IMR-90 (cell line): ENCODE measurements around the gene WNT2B. TPM values are rescaled to one million over a fixed set of nuclear protein-coding genes. Genes with fewer than 3 reads are reported as not detected.

Experiments used
- ATAC-seq: fragments of 200-7000 bp; cut with Tn5 transposase; 2 replicates; pipeline ENCODE4 v1.9.1; 2020; ENCODE audit warnings: low read depth, mild to moderate bottlenecking, moderate library complexity
- BruUV-seq: library from RNA; stranded (reverse); fragments of 400-500 nt; replicated peaks from 2 replicates; lab custom pipeline; 2021; lab: Mats Ljungman, UMichigan
- CTCF ChIA-PET: fragments of 300-600 bp; formaldehyde crosslinking; extraction: SDS; loops from one replicate; lab custom pipeline; 2021; ENCODE audit warnings: antibody characterized with exemption; lab: Yijun Ruan, JAX
- POLR2A ChIA-PET: fragments of 300-600 bp; sonication (Branson Sonifier 250); formaldehyde crosslinking; loops from one replicate; lab custom pipeline; 2022; ENCODE audit warnings: antibody characterized with exemption; ENCODE audit not compliant: unreplicated experiment; lab: Charles Lee
- DNase-seq: peaks from one replicate; pipeline ENCODE4 v3.0.0; 2013
- H2AFZ ChIP-seq: replicated peaks from 2 replicates; pipeline ENCODE3; 2013; ENCODE audit warnings: low read length, mild to moderate bottlenecking; ENCODE audit not compliant: poor library complexity
- H2AK5ac ChIP-seq: 2 replicates; pipeline ENCODE4 v1.6.1; 2013; ENCODE audit warnings: low read depth, low read length, inconsistent platforms
- H2AK9ac ChIP-seq: replicated peaks from 2 replicates; pipeline ENCODE3; 2013; ENCODE audit warnings: mild to moderate bottlenecking, low read depth, low read length, moderate library complexity; ENCODE audit not compliant: poor library complexity
- H2BK120ac ChIP-seq: 2 replicates; pipeline ENCODE4 v1.6.1; 2013; ENCODE audit warnings: low read depth, low read length, inconsistent platforms
- H2BK15ac ChIP-seq: 3 replicates; pipeline ENCODE4 v1.6.1; 2013; ENCODE audit warnings: low read depth, low read length, inconsistent platforms
- H2BK20ac ChIP-seq: 2 replicates; pipeline ENCODE4 v1.6.1; 2013; ENCODE audit warnings: low read depth, mild to moderate bottlenecking, inconsistent platforms, low read length, moderate library complexity
- H2BK5ac ChIP-seq: 2 replicates; pipeline ENCODE4 v1.6.1; 2013; ENCODE audit warnings: mild to moderate bottlenecking, low read depth, low read length, inconsistent platforms; ENCODE audit not compliant: poor library complexity, severe bottlenecking
- H3K14ac ChIP-seq: replicated peaks from 2 replicates; pipeline ENCODE4 v1.6.1; 2013; ENCODE audit warnings: low read depth, low read length, inconsistent platforms
- H3K18ac ChIP-seq: 2 replicates; pipeline ENCODE4 v1.6.1; 2013; ENCODE audit warnings: low read depth, low read length, control low read depth
- H3K23ac ChIP-seq: 2 replicates; pipeline ENCODE4 v1.6.1; 2013; ENCODE audit warnings: low read depth, low read length, inconsistent platforms
- H3K27ac ChIP-seq: 2 replicates; pipeline ENCODE4 v1.5.1; 2013; ENCODE audit warnings: mild to moderate bottlenecking, control low read depth, low read length; ENCODE audit not compliant: insufficient read depth
- H3K27me3 ChIP-seq: 2 replicates; pipeline ENCODE4 v1.6.1; 2013; ENCODE audit warnings: low read length; ENCODE audit not compliant: control insufficient read depth, insufficient read depth
- H3K36me3 ChIP-seq: 2 replicates; pipeline ENCODE4 v1.6.1; 2013; ENCODE audit warnings: low read length, mixed read lengths; ENCODE audit not compliant: control insufficient read depth, insufficient read depth
- H3K4ac ChIP-seq: 2 replicates; pipeline ENCODE4 v1.6.1; 2013; ENCODE audit warnings: low read depth, low read length, inconsistent platforms
- H3K4me1 ChIP-seq: 2 replicates; pipeline ENCODE4 v1.6.1; 2013; ENCODE audit warnings: low read length, mixed read lengths; ENCODE audit not compliant: control insufficient read depth, insufficient read depth
- H3K4me2 ChIP-seq: 2 replicates; pipeline ENCODE4 v1.6.1; 2013; ENCODE audit warnings: low read depth, mild to moderate bottlenecking, control low read depth, low read length, moderate library complexity
- H3K4me3 ChIP-seq: 2 replicates; pipeline ENCODE4 v1.5.1; 2013; ENCODE audit warnings: low read depth, mild to moderate bottlenecking, control low read depth, low read length, moderate library complexity; ENCODE audit not compliant: insufficient read depth
- H3K56ac ChIP-seq: 2 replicates; pipeline ENCODE4 v1.6.1; 2013; ENCODE audit warnings: low read length, inconsistent platforms; ENCODE audit not compliant: insufficient read depth; ENCODE audit errors: extremely low read depth
- H3K79me1 ChIP-seq, 2 experiments: 2 replicates each; pipeline ENCODE4 v1.6.1; 2013; ENCODE audit warnings: low read length in 2 of 2, inconsistent platforms in 1 of 2, low read depth in 1 of 2
- H3K9ac ChIP-seq: 2 replicates; pipeline ENCODE4 v1.6.1; 2013; ENCODE audit warnings: low read depth, low read length, control low read depth
- H3K9me1 ChIP-seq: 2 replicates; pipeline ENCODE4 v1.6.1; 2013; ENCODE audit warnings: low read length, inconsistent platforms; ENCODE audit not compliant: insufficient read depth
- H3K9me3 ChIP-seq: 2 replicates; pipeline ENCODE4 v1.6.1; 2013; ENCODE audit warnings: low read length; ENCODE audit not compliant: control insufficient read depth, insufficient read depth
- H4K20me1 ChIP-seq: 2 replicates; pipeline ENCODE4 v1.6.1; 2013; ENCODE audit warnings: low read length, inconsistent platforms; ENCODE audit not compliant: insufficient read depth
- H4K5ac ChIP-seq: 2 replicates; pipeline ENCODE4 v1.6.1; 2013; ENCODE audit warnings: mild to moderate bottlenecking, low read depth, low read length, control low read depth
- H4K8ac ChIP-seq, 2 experiments: 2 replicates each; pipeline ENCODE4 v1.6.1; 2013; ENCODE audit warnings: low read depth in 2 of 2, low read length in 2 of 2, control low read depth in 1 of 2, inconsistent platforms in 1 of 2
- H4K91ac ChIP-seq: 2 replicates; pipeline ENCODE4 v1.6.1; 2013; ENCODE audit warnings: low read depth, low read length, inconsistent platforms; ENCODE audit not compliant: insufficient read depth
- BHLHE40 ChIP-seq: fragments of 150-350 bp; IDR thresholded peaks from 2 replicates; pipeline ENCODE4 v1.6.1; 2016; ENCODE audit warnings: mild to moderate bottlenecking, low read depth, low read length
- CEBPB ChIP-seq: IDR thresholded peaks from 2 replicates; pipeline ENCODE4 v1.6.1; 2012; ENCODE audit warnings: low read depth, low read length, improper control_type of control experiment
- CHD1 ChIP-seq: IDR thresholded peaks from 2 replicates; pipeline ENCODE4 v1.6.1; 2012; ENCODE audit warnings: low read depth, low read length, improper control_type of control experiment
- CTCF ChIP-seq: conservative IDR thresholded peaks from 2 replicates; pipeline ENCODE4 v1.5.1; 2012; ENCODE audit warnings: mild to moderate bottlenecking, low read depth, low read length, improper control_type of control experiment
- FOS ChIP-seq: fragments of 150-350 bp; IDR thresholded peaks from 2 replicates; pipeline ENCODE4 v1.6.1; 2016; ENCODE audit warnings: low read depth, low read length
- MAZ ChIP-seq: IDR thresholded peaks from 2 replicates; pipeline ENCODE4 v1.6.1; 2012; ENCODE audit warnings: low read depth, mild to moderate bottlenecking, low read length, improper control_type of control experiment, moderate library complexity, borderline replicate concordance
- MXI1 ChIP-seq: IDR thresholded peaks from 2 replicates; pipeline ENCODE4 v1.6.1; 2012; ENCODE audit warnings: low read depth, mild to moderate bottlenecking, low read length, moderate library complexity, borderline replicate concordance
- RAD21 ChIP-seq: IDR thresholded peaks from 2 replicates; pipeline ENCODE4 v1.6.1; 2012; ENCODE audit warnings: low read length, improper control_type of control experiment
- RCOR1 ChIP-seq: IDR thresholded peaks from 2 replicates; pipeline ENCODE4 v1.6.1; 2012; ENCODE audit warnings: mild to moderate bottlenecking, low read length, improper control_type of control experiment; ENCODE audit not compliant: insufficient replicate concordance
- RFX5 ChIP-seq: IDR thresholded peaks from 2 replicates; pipeline ENCODE4 v1.8.0; 2012; ENCODE audit warnings: low read depth, mild to moderate bottlenecking, low read length, moderate library complexity
- SMC3 ChIP-seq: fragments of 150-350 bp; IDR thresholded peaks from 2 replicates; pipeline ENCODE4 v1.6.1; 2016; ENCODE audit warnings: low read depth, mild to moderate bottlenecking, antibody characterized with exemption, low read length, moderate library complexity
- USF2 ChIP-seq: fragments of 150-350 bp; IDR thresholded peaks from 2 replicates; pipeline ENCODE4 v1.6.1; 2017; ENCODE audit warnings: mild to moderate bottlenecking, antibody characterized with exemption, low read length, low read depth
- WGBS, 2 experiments: methylation state at CpG; one replicate each; pipeline versions ENCODE4 v1.1.5 to v1.1.7; 2013; ENCODE audit warnings: missing lambda C conversion rate in 2 of 2; ENCODE audit not compliant: insufficient read length in 1 of 2; ENCODE audit errors: extremely low coverage in 2 of 2; 5-methylcytosine and 5-hydroxymethylcytosine counted together
- dilution Hi-C: fragments of 300-500 bp; cut with HindIII; formaldehyde crosslinking; loops from one replicate; pipeline ENCODE4 v1.14.3; 2018; ENCODE audit warnings: low sequenced_read_pairs; ENCODE audit not compliant: unreplicated experiment
- in situ Hi-C: fragments of 300-500 bp; cut with MboI; formaldehyde crosslinking; loops from 3 replicates; pipeline ENCODE4 v1.14.3; 2019; ENCODE audit warnings: low sequenced_read_pairs, inconsistent platforms, mixed read lengths
- intact Hi-C: fragments of 100-400 bp; cut with micrococcal nuclease; formaldehyde crosslinking; loops from 2 replicates; pipeline ENCODE4 v1.10.0; 2022
- polyA plus RNA-seq, 3 experiments: library from polyadenylated mRNA; depleted of rRNA; stranded (reverse); fragments of >200 nt; gene quantifications; 2 replicates each; pipeline ENCODE4 v1.2.3, GENCODE V29; 2012; ENCODE audit warnings: low replicate concordance in 1 of 3
- total RNA-seq: library from RNA; depleted of rRNA; stranded (reverse); fragments of >200 nt; gene quantifications from 2 replicates; pipeline ENCODE4 v1.2.3, GENCODE V29; 2012

WNT2B gene
- total and polyA plus RNA-seq, 2 of the 4 experiments (the other 2 are of a cell fraction), result 0.50 to 0.54 TPM

- Histone ChIP-seq H4K91ac (no peak overlapping the region), H3K27me3 (peaks cover 5% of the 10 kb centered on the region), H4K20me1 (peaks cover 23% of the 10 kb centered on the region), H2BK20ac (no peak overlapping the region), H3K4ac (no peak overlapping the region), H3K4me1 (peaks cover 30% of the 10 kb centered on the region), H3K9me3 (no peaks in the 10 kb centered on the region), H2BK120ac (no peak overlapping the region), H3K4me3 (no peak overlapping the region), H2BK15ac (no peak overlapping the region), H3K27ac (no peak overlapping the region), H2AFZ (no peak overlapping the region), H3K56ac (no peak overlapping the region), H3K9ac (no peak overlapping the region), H3K23ac (no peak overlapping the region), H3K9me1 (peaks cover 26% of the 10 kb centered on the region), H3K36me3 (peaks cover 5% of the 10 kb centered on the region; the same call in 1 of the 2 replicates), H2BK5ac (no peak overlapping the region), H4K5ac (no peak overlapping the region), H2AK9ac (no peak overlapping the region), H2AK5ac (no peak overlapping the region), H4K8ac (no peak overlapping the region), H3K18ac (no peak overlapping the region), H3K4me2 (no peak overlapping the region), H3K14ac (no peak overlapping the region), H3K79me1 (no peaks in the 10 kb centered on the region)
- intact Hi-C loops (loop anchor here (5.0 kb wide), 1 partner anchor 190 kb away; the partner anchor contains the start of gene RHOC), dilution Hi-C loops (no loop called here), in situ Hi-C loops (no loop called here)
- no TSS peak for BruUV-seq
- CTCF ChIA-PET, result no interaction called here
- DNase-seq (no peak), ATAC-seq (no peak)
- TF ChIP-seq RCOR1 (no peak), RFX5 (no peak), FOS (no peak), MAZ (no peak), CTCF (no peak), CHD1 (no peak), SMC3 (no peak), RAD21 (no peak), USF2 (no peak), CEBPB (no peak), MXI1 (no peak), BHLHE40 (no peak)
- WGBS, 2 experiments, result no CpG with 5 or more reads among the region's 2 CpGs
- POLR2A ChIA-PET, result no interaction called here
These were observed 8.9 kb downstream of the WNT2B start for GRCh38 chr1:112517646-112518045.
